HS-27A (cell line): ENCODE results near the gene S100A14.
A peak's percentile ranks its signal among the peaks of the same experiment; 100 is the strongest.
"Not testable (repeated sequence)": the region's sequence is repeated elsewhere in the genome, so short reads cannot be mapped to it uniquely, and the experiment has no call there.

Source experiments
- DNase-seq: peaks from one replicate; pipeline ENCODE4 v3.0.0-alpha.2; 2012; ENCODE audit warnings: low read depth, missing footprints

Gene S100A14

GRCh38 chr1:153586347-153586746, 29.8 kb downstream of the S100A14 start:
- DNase-seq = no peak

GRCh38 chr1:153585006-153585405, 31.1 kb downstream of the S100A14 start:
- DNase-seq = no peak

- no peak for DNase-seq
These were observed 32.1 kb downstream of the S100A14 start for GRCh38 chr1:153583976-153584375.

- not testable (repeated sequence) for DNase-seq
These were observed 32.6 kb downstream of the S100A14 start for GRCh38 chr1:153583514-153583913.

GRCh38 chr1:153582836-153583235, 33.3 kb downstream of the S100A14 start:
- DNase-seq = not testable (repeated sequence)

GRCh38 chr1:153578936-153579335, 37.2 kb downstream of the S100A14 start:
- DNase-seq = no peak

- no peak for DNase-seq
These were observed 37.6 kb downstream of the S100A14 start for GRCh38 chr1:153578490-153578889.

- DNase-seq = no peak
These were observed 38.5 kb downstream of the S100A14 start for GRCh38 chr1:153577624-153578051.

GRCh38 chr1:153577138-153577537, 39.0 kb downstream of the S100A14 start:
- DNase-seq = no peak

GRCh38 chr1:153575497-153575896, 40.6 kb downstream of the S100A14 start:
- DNase-seq = not testable (repeated sequence)

- DNase-seq = not testable (repeated sequence)
These were observed 41.0 kb downstream of the S100A14 start for GRCh38 chr1:153575081-153575491.

GRCh38 chr1:153573351-153573750, 42.8 kb downstream of the S100A14 start:
- no peak for DNase-seq

GRCh38 chr1:153572569-153573015, 43.5 kb downstream of the S100A14 start:
- DNase-seq = no peak

- DNase-seq = no peak
These were observed 44.4 kb downstream of the S100A14 start for GRCh38 chr1:153571706-153572105.

GRCh38 chr1:153570874-153571273, 45.3 kb downstream of the S100A14 start:
- no peak for DNase-seq

- DNase-seq = no peak
These were observed 46.7 kb downstream of the S100A14 start for GRCh38 chr1:153569465-153569864.

- DNase-seq = peak; percentile 73
These were observed 47.6 kb downstream of the S100A14 start for GRCh38 chr1:153568367-153569099.

- no peak for DNase-seq
These were observed 48.3 kb downstream of the S100A14 start for GRCh38 chr1:153567621-153568366.

- peak; percentile 97 for DNase-seq
These were observed 49.4 kb downstream of the S100A14 start for GRCh38 chr1:153566414-153567371.

GRCh38 chr1:153565529-153566374, 50.4 kb downstream of the S100A14 start, which contains the start of gene S100A2:
S100A2 (minus strand) TSS chr1:153565844; CDS start chr1:153563877, 1,967 bp downstream.
- peak; percentile 90 for DNase-seq
